Measurements from ENCODE around the gene SNAPC1. TPM values are rescaled to one million over a fixed set of nuclear protein-coding genes. Genes with fewer than 3 reads are reported as not detected.

Gene SNAPC1
- total and polyA plus RNA-seq, 9 of the 15 experiments (the other 6 are each of a cell fraction or from before 2014, with no cell fraction given), result 3.7 to 9.0 (median 7.9) TPM

DNA sequence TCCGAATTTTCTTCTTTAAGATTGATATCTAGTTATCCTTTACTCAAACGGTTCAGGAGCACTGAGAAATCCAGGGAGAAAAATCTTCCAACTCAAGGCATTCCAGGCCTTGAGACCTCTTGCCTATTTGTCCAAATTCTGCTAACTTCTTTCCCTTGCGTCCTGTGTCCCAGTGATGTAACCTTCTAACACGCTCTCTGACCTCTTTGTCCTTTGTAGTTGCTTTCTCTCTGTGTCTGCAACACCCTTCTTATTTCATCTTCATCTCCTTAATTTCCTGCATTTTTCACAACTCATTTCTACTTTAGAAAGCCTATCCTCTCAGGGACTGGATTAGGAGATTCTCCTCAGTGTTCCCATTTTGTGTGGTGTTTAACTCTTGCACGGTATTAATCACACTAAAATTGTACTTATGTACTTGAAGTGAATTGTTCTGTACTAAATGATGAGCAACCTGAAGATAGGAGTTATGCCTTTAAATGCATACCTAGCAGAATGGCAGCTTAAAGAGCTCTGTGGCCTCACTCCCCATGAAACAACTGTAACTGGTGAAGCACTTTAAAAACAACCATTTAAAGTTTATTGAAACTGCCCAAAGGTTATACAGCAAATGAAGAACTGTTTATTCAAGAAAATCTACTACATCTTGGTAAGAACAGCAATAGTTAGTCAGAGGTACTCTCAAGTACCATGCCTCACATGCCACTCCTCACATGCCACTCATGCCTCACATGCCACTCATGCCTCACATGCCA is 7.4 kb upstream of the SNAPC1 start (continued):
- TF ChIP-seq, protein P1, sequence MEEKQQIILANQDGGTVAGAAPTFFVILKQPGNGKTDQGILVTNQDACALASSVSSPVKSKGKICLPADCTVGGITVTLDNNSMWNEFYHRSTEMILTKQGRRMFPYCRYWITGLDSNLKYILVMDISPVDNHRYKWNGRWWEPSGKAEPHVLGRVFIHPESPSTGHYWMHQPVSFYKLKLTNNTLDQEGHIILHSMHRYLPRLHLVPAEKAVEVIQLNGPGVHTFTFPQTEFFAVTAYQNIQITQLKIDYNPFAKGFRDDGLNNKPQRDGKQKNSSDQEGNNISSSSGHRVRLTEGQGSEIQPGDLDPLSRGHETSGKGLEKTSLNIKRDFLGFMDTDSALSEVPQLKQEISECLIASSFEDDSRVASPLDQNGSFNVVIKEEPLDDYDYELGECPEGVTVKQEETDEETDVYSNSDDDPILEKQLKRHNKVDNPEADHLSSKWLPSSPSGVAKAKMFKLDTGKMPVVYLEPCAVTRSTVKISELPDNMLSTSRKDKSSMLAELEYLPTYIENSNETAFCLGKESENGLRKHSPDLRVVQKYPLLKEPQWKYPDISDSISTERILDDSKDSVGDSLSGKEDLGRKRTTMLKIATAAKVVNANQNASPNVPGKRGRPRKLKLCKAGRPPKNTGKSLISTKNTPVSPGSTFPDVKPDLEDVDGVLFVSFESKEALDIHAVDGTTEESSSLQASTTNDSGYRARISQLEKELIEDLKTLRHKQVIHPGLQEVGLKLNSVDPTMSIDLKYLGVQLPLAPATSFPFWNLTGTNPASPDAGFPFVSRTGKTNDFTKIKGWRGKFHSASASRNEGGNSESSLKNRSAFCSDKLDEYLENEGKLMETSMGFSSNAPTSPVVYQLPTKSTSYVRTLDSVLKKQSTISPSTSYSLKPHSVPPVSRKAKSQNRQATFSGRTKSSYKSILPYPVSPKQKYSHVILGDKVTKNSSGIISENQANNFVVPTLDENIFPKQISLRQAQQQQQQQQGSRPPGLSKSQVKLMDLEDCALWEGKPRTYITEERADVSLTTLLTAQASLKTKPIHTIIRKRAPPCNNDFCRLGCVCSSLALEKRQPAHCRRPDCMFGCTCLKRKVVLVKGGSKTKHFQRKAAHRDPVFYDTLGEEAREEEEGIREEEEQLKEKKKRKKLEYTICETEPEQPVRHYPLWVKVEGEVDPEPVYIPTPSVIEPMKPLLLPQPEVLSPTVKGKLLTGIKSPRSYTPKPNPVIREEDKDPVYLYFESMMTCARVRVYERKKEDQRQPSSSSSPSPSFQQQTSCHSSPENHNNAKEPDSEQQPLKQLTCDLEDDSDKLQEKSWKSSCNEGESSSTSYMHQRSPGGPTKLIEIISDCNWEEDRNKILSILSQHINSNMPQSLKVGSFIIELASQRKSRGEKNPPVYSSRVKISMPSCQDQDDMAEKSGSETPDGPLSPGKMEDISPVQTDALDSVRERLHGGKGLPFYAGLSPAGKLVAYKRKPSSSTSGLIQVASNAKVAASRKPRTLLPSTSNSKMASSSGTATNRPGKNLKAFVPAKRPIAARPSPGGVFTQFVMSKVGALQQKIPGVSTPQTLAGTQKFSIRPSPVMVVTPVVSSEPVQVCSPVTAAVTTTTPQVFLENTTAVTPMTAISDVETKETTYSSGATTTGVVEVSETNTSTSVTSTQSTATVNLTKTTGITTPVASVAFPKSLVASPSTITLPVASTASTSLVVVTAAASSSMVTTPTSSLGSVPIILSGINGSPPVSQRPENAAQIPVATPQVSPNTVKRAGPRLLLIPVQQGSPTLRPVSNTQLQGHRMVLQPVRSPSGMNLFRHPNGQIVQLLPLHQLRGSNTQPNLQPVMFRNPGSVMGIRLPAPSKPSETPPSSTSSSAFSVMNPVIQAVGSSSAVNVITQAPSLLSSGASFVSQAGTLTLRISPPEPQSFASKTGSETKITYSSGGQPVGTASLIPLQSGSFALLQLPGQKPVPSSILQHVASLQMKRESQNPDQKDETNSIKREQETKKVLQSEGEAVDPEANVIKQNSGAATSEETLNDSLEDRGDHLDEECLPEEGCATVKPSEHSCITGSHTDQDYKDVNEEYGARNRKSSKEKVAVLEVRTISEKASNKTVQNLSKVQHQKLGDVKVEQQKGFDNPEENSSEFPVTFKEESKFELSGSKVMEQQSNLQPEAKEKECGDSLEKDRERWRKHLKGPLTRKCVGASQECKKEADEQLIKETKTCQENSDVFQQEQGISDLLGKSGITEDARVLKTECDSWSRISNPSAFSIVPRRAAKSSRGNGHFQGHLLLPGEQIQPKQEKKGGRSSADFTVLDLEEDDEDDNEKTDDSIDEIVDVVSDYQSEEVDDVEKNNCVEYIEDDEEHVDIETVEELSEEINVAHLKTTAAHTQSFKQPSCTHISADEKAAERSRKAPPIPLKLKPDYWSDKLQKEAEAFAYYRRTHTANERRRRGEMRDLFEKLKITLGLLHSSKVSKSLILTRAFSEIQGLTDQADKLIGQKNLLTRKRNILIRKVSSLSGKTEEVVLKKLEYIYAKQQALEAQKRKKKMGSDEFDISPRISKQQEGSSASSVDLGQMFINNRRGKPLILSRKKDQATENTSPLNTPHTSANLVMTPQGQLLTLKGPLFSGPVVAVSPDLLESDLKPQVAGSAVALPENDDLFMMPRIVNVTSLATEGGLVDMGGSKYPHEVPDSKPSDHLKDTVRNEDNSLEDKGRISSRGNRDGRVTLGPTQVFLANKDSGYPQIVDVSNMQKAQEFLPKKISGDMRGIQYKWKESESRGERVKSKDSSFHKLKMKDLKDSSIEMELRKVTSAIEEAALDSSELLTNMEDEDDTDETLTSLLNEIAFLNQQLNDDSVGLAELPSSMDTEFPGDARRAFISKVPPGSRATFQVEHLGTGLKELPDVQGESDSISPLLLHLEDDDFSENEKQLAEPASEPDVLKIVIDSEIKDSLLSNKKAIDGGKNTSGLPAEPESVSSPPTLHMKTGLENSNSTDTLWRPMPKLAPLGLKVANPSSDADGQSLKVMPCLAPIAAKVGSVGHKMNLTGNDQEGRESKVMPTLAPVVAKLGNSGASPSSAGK (IDR thresholded peaks at IDR 0.05), result no peak
- TF ChIP-seq ZNF764 (CRISPR knock-in tag; IDR thresholded peaks at IDR 0.05; ENCODE audit: low read depth), result no peak
- TF ChIP-seq ZNF143 (CRISPR knock-in tag; IDR thresholded peaks at IDR 0.05), result no peak
- TF ChIP-seq, protein P2, sequence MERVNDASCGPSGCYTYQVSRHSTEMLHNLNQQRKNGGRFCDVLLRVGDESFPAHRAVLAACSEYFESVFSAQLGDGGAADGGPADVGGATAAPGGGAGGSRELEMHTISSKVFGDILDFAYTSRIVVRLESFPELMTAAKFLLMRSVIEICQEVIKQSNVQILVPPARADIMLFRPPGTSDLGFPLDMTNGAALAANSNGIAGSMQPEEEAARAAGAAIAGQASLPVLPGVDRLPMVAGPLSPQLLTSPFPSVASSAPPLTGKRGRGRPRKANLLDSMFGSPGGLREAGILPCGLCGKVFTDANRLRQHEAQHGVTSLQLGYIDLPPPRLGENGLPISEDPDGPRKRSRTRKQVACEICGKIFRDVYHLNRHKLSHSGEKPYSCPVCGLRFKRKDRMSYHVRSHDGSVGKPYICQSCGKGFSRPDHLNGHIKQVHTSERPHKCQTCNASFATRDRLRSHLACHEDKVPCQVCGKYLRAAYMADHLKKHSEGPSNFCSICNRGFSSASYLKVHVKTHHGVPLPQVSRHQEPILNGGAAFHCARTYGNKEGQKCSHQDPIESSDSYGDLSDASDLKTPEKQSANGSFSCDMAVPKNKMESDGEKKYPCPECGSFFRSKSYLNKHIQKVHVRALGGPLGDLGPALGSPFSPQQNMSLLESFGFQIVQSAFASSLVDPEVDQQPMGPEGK (CRISPR knock-in tag; IDR thresholded peaks at IDR 0.05; ENCODE audit: borderline replicate concordance), result no peak
- TF ChIP-seq NBN (IDR thresholded peaks at IDR 0.05; ENCODE audit: low read depth), result no peak
- no peak for TF ChIP-seq FUS (optimal IDR thresholded peaks at IDR 0.05; ENCODE audit: low read depth, low read length)
- TF ChIP-seq EP400 (IDR thresholded peaks at IDR 0.05), result no peak
- TF ChIP-seq GTF2F1 (IDR thresholded peaks at IDR 0.05; ENCODE audit: low read depth, low read length), result no peak
- TF ChIP-seq ADNP (tag; IDR thresholded peaks at IDR 0.05), result no peak
- TF ChIP-seq, protein P3, sequence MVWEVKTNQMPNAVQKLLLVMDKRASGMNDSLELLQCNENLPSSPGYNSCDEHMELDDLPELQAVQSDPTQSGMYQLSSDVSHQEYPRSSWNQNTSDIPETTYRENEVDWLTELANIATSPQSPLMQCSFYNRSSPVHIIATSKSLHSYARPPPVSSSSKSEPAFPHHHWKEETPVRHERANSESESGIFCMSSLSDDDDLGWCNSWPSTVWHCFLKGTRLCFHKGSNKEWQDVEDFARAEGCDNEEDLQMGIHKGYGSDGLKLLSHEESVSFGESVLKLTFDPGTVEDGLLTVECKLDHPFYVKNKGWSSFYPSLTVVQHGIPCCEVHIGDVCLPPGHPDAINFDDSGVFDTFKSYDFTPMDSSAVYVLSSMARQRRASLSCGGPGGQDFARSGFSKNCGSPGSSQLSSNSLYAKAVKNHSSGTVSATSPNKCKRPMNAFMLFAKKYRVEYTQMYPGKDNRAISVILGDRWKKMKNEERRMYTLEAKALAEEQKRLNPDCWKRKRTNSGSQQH (CRISPR knock-in tag; IDR thresholded peaks at IDR 0.05), result no peak
- no peak for TF ChIP-seq FOXA3 (CRISPR knock-in tag; conservative IDR thresholded peaks at IDR 0.05 in 1 of 2, IDR thresholded peaks at IDR 0.05 in 1 of 2)

Measured in K562 (cell line).